HepG2 (cell line): ENCODE data around the gene CAD. TPM values are rescaled to one million over a fixed set of nuclear protein-coding genes. Genes with fewer than 3 reads are reported as not detected.

ENCODE experiments used
- BCL6 ChIP-seq: IDR thresholded peaks from 2 replicates; pipeline ENCODE4 v1.6.1; 2016; ENCODE audit warnings: missing genetic modification reagents, missing compliant biosample characterization
- GZF1 ChIP-seq: sonication (generic); formaldehyde crosslinking; IDR thresholded peaks from 2 replicates; pipeline ENCODE4 v1.5.1; 2020; ENCODE audit warnings: mild to moderate bottlenecking, missing genetic modification reagents
- HNF4A ChIP-seq: sonication (generic); formaldehyde crosslinking; IDR thresholded peaks from 2 replicates; pipeline ENCODE4 v1.4.0; 2020; ENCODE audit warnings: missing genetic modification reagents
- NFATC3 ChIP-seq: sonication (generic); formaldehyde crosslinking; IDR thresholded peaks from 2 replicates; pipeline ENCODE4 v1.5.1; 2020; ENCODE audit warnings: mild to moderate bottlenecking, missing genetic modification reagents
- SP140L ChIP-seq: sonication (generic); formaldehyde crosslinking; IDR thresholded peaks from 2 replicates; pipeline ENCODE4 v1.4.0; 2020; ENCODE audit warnings: missing genetic modification reagents, borderline replicate concordance
- TSC22D2 ChIP-seq: sonication (generic); formaldehyde crosslinking; IDR thresholded peaks from 2 replicates; pipeline ENCODE4 v1.5.1; 2020; ENCODE audit warnings: missing genetic modification reagents, mild to moderate bottlenecking, borderline replicate concordance
- ZNF20 ChIP-seq: sonication (generic); formaldehyde crosslinking; IDR thresholded peaks from 2 replicates; pipeline ENCODE4 v1.4.0; 2020; ENCODE audit warnings: mild to moderate bottlenecking, moderate library complexity, missing genetic modification reagents
- ZNF382 ChIP-seq: sonication (generic); formaldehyde crosslinking; IDR thresholded peaks from 2 replicates; pipeline ENCODE4 v1.5.0; 2020; ENCODE audit warnings: missing genetic modification reagents, mild to moderate bottlenecking, borderline replicate concordance
- ZNF501 ChIP-seq: sonication (generic); formaldehyde crosslinking; IDR thresholded peaks from 2 replicates; pipeline ENCODE4 v1.5.1; 2020; ENCODE audit warnings: mild to moderate bottlenecking, moderate library complexity, missing genetic modification reagents
- ZNF747 ChIP-seq: sonication (generic); formaldehyde crosslinking; IDR thresholded peaks from 2 replicates; pipeline ENCODE4 v1.8.1; 2023; ENCODE audit warnings: missing genetic modification reagents, mild to moderate bottlenecking, borderline replicate concordance
- ZSCAN29 ChIP-seq: sonication (generic); formaldehyde crosslinking; conservative IDR thresholded peaks from 2 replicates; pipeline ENCODE4 v1.4.0; 2020; ENCODE audit warnings: mild to moderate bottlenecking, missing genetic modification reagents
- polyA plus RNA-seq, 8 experiments: library from polyadenylated mRNA; depleted of rRNA in 3 of 8; stranded (reverse) in 7 of 8; unstranded in 1 of 8; fragments of >200 nt; fragmentation: Illumina TruSeq in 4 of 8; extraction: Trizol in 4 of 8; gene quantifications; 2 replicates each; pipeline versions ENCODE4 v1.2.1 to v1.2.3, GENCODE V29; 2011 to 2016; ENCODE audit warnings: low read depth in 4 of 8, missing spikeins in 1 of 8, mixed read lengths in 1 of 8; ENCODE audit not compliant: insufficient read depth in 1 of 8
- total RNA-seq, 5 experiments: library from RNA; depleted of rRNA; stranded (reverse); fragments of >200 nt; fragmentation: Illumina TruSeq; extraction: Trizol; gene quantifications; 2 replicates each; pipeline ENCODE4 v1.2.3, GENCODE V29; 2016; ENCODE audit warnings: low read depth in 1 of 5
- TF ChIP-seq, protein P1 (sequence below): sonication (generic); formaldehyde crosslinking; IDR thresholded peaks from 2 replicates; pipeline ENCODE4 v1.4.0; 2020; ENCODE audit warnings: missing genetic modification reagents, borderline replicate concordance
- TF ChIP-seq, protein P2 (sequence below): sonication (generic); formaldehyde crosslinking; IDR thresholded peaks from 2 replicates; pipeline ENCODE4 v1.5.0; 2020; ENCODE audit warnings: mild to moderate bottlenecking, missing genetic modification reagents, moderate library complexity
- TF ChIP-seq, protein P3 (sequence below): sonication (generic); formaldehyde crosslinking; IDR thresholded peaks from 2 replicates; pipeline ENCODE4 v1.4.0; 2020; ENCODE audit warnings: missing genetic modification reagents, borderline replicate concordance
- TF ChIP-seq, protein P4 (sequence below): sonication (generic); formaldehyde crosslinking; IDR thresholded peaks from 2 replicates; pipeline ENCODE4 v1.4.0; 2020; ENCODE audit warnings: low read depth, mild to moderate bottlenecking, missing genetic modification reagents

CAD gene
- total and polyA plus RNA-seq, 2 of the 13 experiments (the other 11 are each of a cell fraction or from before 2014, with no cell fraction given) = 21.7 to 37.0 TPM

DNA sequence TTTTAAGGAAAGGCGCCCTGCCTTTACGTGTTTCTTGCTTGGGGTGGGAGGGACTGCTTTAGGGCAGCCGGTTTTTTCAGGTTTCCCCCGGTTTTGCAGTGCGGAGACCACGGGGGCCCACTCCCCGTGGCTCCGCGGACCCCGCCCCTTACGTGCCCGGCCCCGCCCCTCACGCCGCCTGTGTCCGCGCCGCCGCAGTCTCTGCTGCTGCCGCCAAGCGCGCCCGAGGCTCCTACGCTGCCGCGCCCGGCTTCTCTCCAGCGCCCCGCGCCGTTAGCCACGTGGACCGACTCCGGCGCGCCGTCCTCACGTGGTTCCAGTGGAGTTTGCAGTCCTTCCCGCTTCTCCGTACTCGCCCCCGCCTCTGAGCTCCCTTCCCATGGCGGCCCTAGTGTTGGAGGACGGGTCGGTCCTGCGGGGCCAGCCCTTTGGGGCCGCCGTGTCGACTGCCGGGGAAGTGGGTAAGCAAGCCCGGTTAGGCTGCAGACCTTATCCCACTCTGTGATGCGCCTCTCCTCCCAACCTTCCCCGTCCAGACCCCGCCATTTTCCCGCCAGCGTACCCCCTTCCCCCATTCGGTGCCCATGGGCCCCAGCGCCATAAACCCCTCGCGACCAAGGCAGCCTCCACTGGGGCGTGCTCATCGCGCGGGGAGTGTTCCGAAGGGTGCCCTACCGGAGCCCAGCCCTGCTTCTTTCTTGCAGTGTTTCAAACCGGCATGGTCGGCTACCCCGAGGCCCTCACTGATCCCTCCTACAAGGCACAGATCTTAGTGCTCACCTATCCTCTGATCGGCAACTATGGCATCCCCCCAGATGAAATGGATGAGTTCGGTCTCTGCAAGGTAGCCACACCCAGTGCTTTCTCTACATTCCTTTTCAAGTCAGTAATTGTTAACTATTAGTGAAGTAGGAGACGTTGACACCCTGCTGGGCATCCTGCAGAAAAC lies at the start of gene CAD (continued):
- TF ChIP-seq, protein P1, sequence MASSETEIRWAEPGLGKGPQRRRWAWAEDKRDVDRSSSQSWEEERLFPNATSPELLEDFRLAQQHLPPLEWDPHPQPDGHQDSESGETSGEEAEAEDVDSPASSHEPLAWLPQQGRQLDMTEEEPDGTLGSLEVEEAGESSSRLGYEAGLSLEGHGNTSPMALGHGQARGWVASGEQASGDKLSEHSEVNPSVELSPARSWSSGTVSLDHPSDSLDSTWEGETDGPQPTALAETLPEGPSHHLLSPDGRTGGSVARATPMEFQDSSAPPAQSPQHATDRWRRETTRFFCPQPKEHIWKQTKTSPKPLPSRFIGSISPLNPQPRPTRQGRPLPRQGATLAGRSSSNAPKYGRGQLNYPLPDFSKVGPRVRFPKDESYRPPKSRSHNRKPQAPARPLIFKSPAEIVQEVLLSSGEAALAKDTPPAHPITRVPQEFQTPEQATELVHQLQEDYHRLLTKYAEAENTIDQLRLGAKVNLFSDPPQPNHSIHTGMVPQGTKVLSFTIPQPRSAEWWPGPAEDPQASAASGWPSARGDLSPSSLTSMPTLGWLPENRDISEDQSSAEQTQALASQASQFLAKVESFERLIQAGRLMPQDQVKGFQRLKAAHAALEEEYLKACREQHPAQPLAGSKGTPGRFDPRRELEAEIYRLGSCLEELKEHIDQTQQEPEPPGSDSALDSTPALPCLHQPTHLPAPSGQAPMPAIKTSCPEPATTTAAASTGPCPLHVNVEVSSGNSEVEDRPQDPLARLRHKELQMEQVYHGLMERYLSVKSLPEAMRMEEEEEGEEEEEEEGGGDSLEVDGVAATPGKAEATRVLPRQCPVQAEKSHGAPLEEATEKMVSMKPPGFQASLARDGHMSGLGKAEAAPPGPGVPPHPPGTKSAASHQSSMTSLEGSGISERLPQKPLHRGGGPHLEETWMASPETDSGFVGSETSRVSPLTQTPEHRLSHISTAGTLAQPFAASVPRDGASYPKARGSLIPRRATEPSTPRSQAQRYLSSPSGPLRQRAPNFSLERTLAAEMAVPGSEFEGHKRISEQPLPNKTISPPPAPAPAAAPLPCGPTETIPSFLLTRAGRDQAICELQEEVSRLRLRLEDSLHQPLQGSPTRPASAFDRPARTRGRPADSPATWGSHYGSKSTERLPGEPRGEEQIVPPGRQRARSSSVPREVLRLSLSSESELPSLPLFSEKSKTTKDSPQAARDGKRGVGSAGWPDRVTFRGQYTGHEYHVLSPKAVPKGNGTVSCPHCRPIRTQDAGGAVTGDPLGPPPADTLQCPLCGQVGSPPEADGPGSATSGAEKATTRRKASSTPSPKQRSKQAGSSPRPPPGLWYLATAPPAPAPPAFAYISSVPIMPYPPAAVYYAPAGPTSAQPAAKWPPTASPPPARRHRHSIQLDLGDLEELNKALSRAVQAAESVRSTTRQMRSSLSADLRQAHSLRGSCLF (CRISPR knock-in tag) = no peak
- TF ChIP-seq SP140L (CRISPR knock-in tag) = no peak
- no peak for TF ChIP-seq ZNF747 (CRISPR knock-in tag)
- no peak for TF ChIP-seq HNF4A (CRISPR knock-in tag)
- TF ChIP-seq ZNF501 (CRISPR knock-in tag) = no peak
- TF ChIP-seq, protein P2, sequence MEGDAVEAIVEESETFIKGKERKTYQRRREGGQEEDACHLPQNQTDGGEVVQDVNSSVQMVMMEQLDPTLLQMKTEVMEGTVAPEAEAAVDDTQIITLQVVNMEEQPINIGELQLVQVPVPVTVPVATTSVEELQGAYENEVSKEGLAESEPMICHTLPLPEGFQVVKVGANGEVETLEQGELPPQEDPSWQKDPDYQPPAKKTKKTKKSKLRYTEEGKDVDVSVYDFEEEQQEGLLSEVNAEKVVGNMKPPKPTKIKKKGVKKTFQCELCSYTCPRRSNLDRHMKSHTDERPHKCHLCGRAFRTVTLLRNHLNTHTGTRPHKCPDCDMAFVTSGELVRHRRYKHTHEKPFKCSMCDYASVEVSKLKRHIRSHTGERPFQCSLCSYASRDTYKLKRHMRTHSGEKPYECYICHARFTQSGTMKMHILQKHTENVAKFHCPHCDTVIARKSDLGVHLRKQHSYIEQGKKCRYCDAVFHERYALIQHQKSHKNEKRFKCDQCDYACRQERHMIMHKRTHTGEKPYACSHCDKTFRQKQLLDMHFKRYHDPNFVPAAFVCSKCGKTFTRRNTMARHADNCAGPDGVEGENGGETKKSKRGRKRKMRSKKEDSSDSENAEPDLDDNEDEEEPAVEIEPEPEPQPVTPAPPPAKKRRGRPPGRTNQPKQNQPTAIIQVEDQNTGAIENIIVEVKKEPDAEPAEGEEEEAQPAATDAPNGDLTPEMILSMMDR (CRISPR knock-in tag) = peak; percentile 34; the same call in 1 of the 2 replicates
- peak; percentile 42; the same call in 1 of the 2 replicates for TF ChIP-seq TSC22D2
- TF ChIP-seq ZNF382 (CRISPR knock-in tag) = no peak
- TF ChIP-seq GZF1 (CRISPR knock-in tag) = no peak
- TF ChIP-seq, protein P3, sequence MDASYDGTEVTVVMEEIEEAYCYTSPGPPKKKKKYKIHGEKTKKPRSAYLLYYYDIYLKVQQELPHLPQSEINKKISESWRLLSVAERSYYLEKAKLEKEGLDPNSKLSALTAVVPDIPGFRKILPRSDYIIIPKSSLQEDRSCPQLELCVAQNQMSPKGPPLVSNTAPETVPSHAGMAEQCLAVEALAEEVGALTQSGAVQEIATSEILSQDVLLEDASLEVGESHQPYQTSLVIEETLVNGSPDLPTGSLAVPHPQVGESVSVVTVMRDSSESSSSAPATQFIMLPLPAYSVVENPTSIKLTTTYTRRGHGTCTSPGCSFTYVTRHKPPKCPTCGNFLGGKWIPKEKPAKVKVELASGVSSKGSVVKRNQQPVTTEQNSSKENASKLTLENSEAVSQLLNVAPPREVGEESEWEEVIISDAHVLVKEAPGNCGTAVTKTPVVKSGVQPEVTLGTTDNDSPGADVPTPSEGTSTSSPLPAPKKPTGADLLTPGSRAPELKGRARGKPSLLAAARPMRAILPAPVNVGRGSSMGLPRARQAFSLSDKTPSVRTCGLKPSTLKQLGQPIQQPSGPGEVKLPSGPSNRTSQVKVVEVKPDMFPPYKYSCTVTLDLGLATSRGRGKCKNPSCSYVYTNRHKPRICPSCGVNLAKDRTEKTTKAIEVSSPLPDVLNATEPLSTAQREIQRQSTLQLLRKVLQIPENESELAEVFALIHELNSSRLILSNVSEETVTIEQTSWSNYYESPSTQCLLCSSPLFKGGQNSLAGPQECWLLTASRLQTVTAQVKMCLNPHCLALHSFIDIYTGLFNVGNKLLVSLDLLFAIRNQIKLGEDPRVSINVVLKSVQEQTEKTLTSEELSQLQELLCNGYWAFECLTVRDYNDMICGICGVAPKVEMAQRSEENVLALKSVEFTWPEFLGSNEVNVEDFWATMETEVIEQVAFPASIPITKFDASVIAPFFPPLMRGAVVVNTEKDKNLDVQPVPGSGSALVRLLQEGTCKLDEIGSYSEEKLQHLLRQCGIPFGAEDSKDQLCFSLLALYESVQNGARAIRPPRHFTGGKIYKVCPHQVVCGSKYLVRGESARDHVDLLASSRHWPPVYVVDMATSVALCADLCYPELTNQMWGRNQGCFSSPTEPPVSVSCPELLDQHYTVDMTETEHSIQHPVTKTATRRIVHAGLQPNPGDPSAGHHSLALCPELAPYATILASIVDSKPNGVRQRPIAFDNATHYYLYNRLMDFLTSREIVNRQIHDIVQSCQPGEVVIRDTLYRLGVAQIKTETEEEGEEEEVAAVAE (CRISPR knock-in tag) = 0 out of 2 replicates have a peak, but pooled peaks have one; percentile 31
- TF ChIP-seq, protein P4, sequence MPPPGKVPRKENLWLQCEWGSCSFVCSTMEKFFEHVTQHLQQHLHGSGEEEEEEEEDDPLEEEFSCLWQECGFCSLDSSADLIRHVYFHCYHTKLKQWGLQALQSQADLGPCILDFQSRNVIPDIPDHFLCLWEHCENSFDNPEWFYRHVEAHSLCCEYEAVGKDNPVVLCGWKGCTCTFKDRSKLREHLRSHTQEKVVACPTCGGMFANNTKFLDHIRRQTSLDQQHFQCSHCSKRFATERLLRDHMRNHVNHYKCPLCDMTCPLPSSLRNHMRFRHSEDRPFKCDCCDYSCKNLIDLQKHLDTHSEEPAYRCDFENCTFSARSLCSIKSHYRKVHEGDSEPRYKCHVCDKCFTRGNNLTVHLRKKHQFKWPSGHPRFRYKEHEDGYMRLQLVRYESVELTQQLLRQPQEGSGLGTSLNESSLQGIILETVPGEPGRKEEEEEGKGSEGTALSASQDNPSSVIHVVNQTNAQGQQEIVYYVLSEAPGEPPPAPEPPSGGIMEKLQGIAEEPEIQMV (CRISPR knock-in tag) = no peak; the same call in 1 of the 2 replicates
- no peak for TF ChIP-seq NFATC3 (CRISPR knock-in tag)
- no peak for TF ChIP-seq ZSCAN29 (CRISPR knock-in tag)
- TF ChIP-seq BCL6 (CRISPR knock-in tag) = no peak
- no peak for TF ChIP-seq ZNF20 (CRISPR knock-in tag)
